ELF-1 (cell line): Measurements from ENCODE around the gene TRPV2.
"Not testable (repeated sequence)": the region's sequence is repeated elsewhere in the genome, so short reads cannot be mapped to it uniquely, and the experiment has no call there.

Experiments used
- DNase-seq: peaks from one replicate; pipeline ENCODE4 v3.0.0-alpha.2; 2016; ENCODE audit warnings: low read depth, low spot score

TRPV2 gene, protein sequence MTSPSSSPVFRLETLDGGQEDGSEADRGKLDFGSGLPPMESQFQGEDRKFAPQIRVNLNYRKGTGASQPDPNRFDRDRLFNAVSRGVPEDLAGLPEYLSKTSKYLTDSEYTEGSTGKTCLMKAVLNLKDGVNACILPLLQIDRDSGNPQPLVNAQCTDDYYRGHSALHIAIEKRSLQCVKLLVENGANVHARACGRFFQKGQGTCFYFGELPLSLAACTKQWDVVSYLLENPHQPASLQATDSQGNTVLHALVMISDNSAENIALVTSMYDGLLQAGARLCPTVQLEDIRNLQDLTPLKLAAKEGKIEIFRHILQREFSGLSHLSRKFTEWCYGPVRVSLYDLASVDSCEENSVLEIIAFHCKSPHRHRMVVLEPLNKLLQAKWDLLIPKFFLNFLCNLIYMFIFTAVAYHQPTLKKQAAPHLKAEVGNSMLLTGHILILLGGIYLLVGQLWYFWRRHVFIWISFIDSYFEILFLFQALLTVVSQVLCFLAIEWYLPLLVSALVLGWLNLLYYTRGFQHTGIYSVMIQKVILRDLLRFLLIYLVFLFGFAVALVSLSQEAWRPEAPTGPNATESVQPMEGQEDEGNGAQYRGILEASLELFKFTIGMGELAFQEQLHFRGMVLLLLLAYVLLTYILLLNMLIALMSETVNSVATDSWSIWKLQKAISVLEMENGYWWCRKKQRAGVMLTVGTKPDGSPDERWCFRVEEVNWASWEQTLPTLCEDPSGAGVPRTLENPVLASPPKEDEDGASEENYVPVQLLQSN

GRCh38 chr17:16415031-16415924 is at the start of gene TRPV2:
TRPV2 (plus strand) TSS chr17:16415571; CDS start chr17:16417669, 2,098 bp downstream.
- DNase-seq = peak; percentile 53

- DNase-seq = no peak
These were observed 43.6 kb upstream of the TRPV2 start for GRCh38 chr17:16371742-16372141.

GRCh38 chr17:16374146-16374938 is 41.0 kb upstream of the TRPV2 start:
- no peak for DNase-seq

- no peak for DNase-seq
These were observed 37.4 kb upstream of the TRPV2 start for GRCh38 chr17:16377941-16378341.

DNA sequence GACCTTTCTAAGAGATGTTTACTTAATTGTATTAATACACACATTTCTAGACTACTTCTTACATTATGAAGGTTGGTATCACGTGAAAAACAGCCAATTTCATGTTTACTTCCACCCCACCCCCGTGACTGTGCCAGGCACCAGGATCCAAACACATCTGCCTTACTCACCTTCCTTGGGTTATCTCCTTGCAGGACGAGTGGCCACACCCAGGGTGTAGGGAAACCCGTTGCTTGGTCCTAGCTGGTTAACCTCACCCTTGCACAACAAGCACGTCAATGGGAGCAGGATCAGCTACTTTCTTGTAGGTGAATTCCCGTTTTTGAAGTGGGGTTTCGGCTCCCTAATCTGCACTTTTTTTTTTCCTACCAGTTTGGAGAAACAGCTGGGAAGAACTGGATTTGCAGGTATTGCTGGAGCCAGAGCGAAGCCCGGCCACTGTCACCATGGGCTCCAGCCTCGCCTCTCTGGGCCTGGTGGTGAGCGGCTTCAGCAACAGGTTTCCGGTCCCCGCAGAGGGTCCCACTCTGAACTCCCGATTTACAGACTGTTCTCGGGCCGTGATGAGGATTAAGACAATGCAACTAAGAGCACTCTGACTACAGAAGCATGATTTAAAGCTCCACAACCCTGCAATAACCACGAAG is 36.6 kb upstream of the TRPV2 start:
- DNase-seq = peak; percentile 59

GRCh38 chr17:16379654-16380053 is 35.7 kb upstream of the TRPV2 start:
- peak; percentile 50 for DNase-seq

DNA sequence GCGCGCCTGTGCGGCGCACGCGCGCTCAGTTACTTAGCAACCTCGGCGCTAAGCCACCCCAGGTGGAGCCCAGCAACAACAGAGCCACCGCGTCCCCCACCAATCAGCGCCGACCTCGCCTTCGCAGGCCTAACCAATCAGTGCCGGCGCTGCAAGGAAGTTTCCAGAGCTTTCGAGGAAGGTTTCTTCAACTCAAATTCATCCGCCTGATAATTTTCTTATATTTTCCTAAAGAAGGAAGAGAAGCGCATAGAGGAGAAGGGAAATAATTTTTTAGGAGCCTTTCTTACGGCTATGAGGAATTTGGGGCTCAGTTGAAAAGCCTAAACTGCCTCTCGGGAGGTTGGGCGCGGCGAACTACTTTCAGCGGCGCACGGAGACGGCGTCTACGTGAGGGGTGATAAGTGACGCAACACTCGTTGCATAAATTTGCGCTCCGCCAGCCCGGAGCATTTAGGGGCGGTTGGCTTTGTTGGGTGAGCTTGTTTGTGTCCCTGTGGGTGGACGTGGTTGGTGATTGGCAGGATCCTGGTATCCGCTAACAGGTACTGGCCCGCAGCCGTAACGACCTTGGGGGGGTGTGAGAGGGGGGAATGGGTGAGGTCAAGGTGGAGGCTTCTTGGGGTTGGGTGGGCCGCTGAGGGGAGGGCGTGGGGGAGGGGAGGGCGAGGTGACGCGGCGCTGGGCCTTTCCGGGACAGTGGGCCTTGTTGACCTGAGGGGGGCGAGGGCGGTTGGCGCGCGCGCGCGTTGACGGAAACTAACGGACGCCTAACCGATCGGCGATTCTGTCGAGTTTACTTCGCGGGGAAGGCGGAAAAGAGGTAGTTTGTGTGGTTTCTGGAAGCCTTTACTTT is 34.5 kb upstream of the TRPV2 start, which contains the start of gene UBB:
Gene UBB, plus strand, starts transcription at position 452 of the 856 bp plus-strand sequence. CDS start 817 bp downstream, outside the sequence.
- peak; percentile 99 for DNase-seq

DNA sequence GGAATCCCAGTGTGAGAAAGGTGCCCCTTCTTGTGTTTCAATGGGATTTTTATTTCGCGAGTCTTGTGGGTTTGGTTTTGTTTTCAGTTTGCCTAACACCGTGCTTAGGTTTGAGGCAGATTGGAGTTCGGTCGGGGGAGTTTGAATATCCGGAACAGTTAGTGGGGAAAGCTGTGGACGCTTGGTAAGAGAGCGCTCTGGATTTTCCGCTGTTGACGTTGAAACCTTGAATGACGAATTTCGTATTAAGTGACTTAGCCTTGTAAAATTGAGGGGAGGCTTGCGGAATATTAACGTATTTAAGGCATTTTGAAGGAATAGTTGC is 33.9 kb upstream of the TRPV2 start:
- DNase-seq = no peak

GRCh38 chr17:16383216-16383615 is 32.2 kb upstream of the TRPV2 start:
- DNase-seq = no peak

GRCh38 chr17:16383772-16384287 is 31.5 kb upstream of the TRPV2 start:
- DNase-seq = no peak

DNA sequence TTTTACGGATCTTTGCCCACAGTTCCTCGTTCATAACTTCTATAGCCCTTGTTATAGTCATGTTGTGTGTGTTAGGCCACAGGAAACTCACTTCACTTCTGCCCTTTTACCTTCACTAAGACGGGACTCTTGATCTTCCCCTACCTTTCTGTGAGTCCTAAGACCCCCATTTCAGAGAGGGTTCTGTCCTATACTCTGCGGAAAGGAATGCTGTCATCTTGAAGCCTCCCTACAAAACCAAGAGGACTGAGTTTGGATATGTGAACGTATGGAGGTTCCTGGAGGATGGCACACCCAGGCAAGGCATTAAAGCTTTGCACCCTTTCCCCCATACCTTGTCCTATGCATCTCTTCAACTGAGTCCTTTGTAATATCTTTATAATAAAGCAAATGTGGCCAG is 30.8 kb upstream of the TRPV2 start:
- DNase-seq = no peak

DNA sequence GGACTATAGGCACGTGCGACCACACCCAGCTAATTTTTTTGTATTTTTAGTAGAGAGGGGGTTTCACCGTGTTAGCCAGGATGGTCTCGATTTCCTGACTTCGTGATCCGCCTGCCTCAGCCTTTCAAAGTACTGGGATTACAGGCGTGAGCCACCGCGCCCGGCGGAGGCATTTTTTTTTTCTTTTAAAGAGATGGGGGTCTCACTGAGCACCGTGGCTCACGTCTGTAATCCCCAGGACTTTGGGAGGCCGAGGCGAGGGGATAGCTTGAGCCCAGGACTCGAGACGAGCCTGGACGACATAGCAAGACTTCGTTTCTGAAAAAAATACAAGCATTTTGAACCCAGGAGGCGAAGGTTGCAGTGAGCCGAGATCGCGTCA is 29.3 kb upstream of the TRPV2 start:
- DNase-seq = not testable (repeated sequence)

- no peak for DNase-seq
These were observed 23.9 kb upstream of the TRPV2 start for GRCh38 chr17:16391451-16391850.

GRCh38 chr17:16392491-16392890 is 22.9 kb upstream of the TRPV2 start:
- not testable (repeated sequence) for DNase-seq

DNA sequence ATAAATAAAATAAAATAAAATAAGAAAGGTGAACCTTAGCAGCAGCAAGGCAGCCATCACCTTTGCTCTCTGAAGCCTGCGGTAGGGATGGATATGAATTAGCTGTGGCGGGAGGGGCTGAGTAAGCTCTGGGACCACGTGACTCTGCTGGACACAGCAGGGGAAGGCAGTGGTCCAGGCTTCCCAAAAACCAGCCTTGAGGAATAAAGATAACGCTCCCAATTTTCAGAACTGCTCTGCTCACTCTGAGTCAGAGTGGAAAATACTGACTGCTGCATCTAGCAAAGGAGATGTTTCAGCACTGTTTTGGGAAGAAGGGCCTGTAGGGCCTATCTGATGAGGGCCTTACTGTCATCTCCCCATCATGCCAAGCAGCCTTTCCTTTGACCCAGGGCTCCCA is 19.5 kb upstream of the TRPV2 start:
- not testable (repeated sequence) for DNase-seq

DNA sequence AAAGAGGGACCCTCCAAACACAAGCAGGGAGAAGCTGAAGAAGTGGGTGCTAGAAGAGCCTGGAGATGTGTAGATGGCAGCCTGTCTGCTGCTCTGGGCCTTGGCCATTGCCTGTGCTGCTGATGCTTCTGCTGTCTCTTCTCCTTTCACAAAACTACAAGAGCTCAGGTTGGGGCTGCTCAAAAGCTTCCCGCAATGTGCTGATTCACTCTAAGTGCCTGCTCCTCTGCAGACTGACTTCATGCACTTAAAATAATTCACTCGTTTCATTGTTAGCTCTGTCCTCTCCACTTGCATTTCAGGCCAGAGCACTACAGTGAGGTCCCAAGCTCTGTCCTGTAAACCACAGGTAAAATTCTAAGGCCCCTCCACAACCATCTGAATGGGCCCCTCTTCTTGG is 18.7 kb upstream of the TRPV2 start:
- DNase-seq = not testable (repeated sequence)

DNA sequence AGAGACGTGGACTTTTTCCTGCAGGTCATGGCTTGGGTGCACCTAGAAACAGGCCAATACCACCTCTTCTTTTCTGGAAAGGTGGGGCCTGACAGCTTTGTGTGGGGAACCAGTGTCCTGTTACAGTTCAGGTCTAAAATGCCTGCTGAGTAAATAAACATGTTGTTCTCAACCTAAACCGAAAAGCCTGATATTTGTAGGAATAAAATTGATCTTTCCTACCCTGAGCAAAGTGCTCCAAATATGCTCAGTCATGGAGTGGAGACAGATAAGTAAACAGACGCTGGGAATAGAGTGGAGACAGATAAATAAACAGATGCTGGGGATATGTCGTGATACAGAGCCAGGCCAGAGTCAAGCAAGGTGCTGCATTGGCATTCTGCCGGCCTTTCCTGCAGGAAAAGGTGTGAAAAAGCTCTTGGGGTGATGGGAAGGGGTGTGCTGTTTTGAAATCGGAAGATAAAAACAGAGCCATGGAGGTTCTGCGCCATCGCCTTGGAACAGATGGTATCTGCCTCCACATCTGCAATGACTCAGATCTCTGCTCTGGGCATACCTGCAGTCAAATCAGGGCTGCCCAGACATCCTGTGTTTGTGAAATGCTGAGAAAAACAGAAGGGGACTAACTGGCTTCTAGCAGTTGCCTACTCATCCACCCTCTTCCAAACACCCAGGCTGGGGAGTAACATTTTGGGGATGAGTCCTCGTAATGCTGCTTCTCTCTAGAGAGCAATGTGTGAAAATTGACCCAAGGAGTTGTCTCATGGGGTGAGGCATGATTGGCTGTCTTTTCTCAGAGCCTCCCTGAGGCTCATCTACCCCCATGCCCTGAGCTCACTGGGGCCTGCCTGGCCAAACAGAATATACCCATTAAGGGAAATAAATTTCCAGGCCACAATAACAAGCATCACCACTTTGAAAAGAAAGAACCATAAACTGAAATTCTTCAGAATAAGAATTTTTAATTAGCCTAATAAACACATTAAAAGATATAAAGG is 16.8 kb upstream of the TRPV2 start:
- DNase-seq = peak; percentile 76

- not testable (repeated sequence) for DNase-seq
These were observed 11.5 kb upstream of the TRPV2 start for GRCh38 chr17:16403847-16404246.
